ENCODE results near the gene CFAP251. TPM values are rescaled to one million over a fixed set of nuclear protein-coding genes. Genes with fewer than 3 reads are reported as not detected.
"Not testable (repeated sequence)": the region's sequence is repeated elsewhere in the genome, so short reads cannot be mapped to it uniquely, and the experiment has no call there.

CFAP251 gene
- total RNA-seq, 1 experiment from 2014 or later: 0.81 TPM

DNA sequence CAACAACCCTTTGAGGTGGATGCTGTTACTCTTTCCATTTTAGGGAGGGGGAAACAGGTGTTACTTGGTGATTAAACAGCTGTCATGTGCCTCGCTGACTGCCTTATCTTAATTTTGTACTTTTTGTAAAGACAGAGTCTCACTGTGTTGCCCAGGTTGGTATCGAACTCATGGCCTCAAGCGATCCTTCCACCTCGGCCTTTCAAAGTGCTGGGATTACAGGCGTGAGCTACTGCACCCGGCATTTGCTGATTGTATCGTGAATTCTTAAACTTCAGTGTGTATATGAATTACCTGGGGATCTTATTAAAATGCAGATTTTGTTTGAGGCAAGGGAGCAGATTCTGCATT is 29.1 kb upstream of the CFAP251 start:
- Histone ChIP-seq H3K9me3 (ENCODE audit: control insufficient read depth, low read depth, low read length) (no peaks in the 10 kb centered on the region), H2BK12ac (ENCODE audit: insufficient read length, low read depth, low read length) (no peak overlapping the region), H4K20me1 (ENCODE audit: control insufficient read depth, insufficient read depth, insufficient read length) (no peaks in the 10 kb centered on the region), H3K4me2 (ENCODE audit: insufficient read depth, insufficient read length, low read length) (peak overlapping the region; percentile 80), H3K56ac (ENCODE audit: insufficient read length, low read depth, low read length) (no peak overlapping the region), H3K79me1 (ENCODE audit: insufficient read depth, low read depth, low read length, poor library complexity, severe bottlenecking) (no peaks in the 10 kb centered on the region), H3K4ac (ENCODE audit: low read depth, low read length) (no peak overlapping the region), H3K27ac (ENCODE audit: insufficient read length, low read depth, low read length) (no peak overlapping the region), H3K9ac (ENCODE audit: extremely low read depth, insufficient read length, low read length) (no peak overlapping the region), H4K5ac (ENCODE audit: insufficient read length, low read depth, low read length) (no peak overlapping the region), H3K23me2 (ENCODE audit: insufficient read length, low read depth, low read length, poor library complexity, severe bottlenecking) (peaks cover 3% of the 10 kb centered on the region), H2BK20ac (ENCODE audit: low read depth, low read length, poor library complexity, severe bottlenecking) (no peak overlapping the region), H3K27me3 (ENCODE audit: insufficient read depth, low read length) (no peaks in the 10 kb centered on the region; the same call in 1 of the 2 replicates), H3T11ph (ENCODE audit: low read length) (no peak overlapping the region), H2BK5ac (ENCODE audit: insufficient read length, low read length) (no peak overlapping the region), H2BK15ac (ENCODE audit: low read depth, low read length) (no peak overlapping the region), H2AK5ac (ENCODE audit: insufficient read length, low read length) (no peak overlapping the region), H2AFZ (ENCODE audit: low read length) (no peak overlapping the region), H2BK120ac (ENCODE audit: low read depth, low read length, poor library complexity, severe bottlenecking) (no peak overlapping the region), H3K79me2 (ENCODE audit: insufficient read depth, low read length) (no peaks in the 10 kb centered on the region), H3K23ac (ENCODE audit: insufficient read length, low read depth, low read length) (no peak overlapping the region), H4K91ac (ENCODE audit: insufficient read length, low read depth, low read length) (no peak overlapping the region), H4K8ac (replicated peaks; ENCODE audit: insufficient read length, low read depth, low read length) (no peak overlapping the region), H3K18ac (ENCODE audit: insufficient read length, low read depth, low read length) (no peak overlapping the region), H3K14ac (ENCODE audit: insufficient read depth, low read length) (no peak overlapping the region), H3K4me1 (ENCODE audit: insufficient read depth, low read length) (no peaks in the 10 kb centered on the region)
- no peaks in the 10 kb centered on the region; a peak in 1 of 5 replicates for H3K9me3 Mint-ChIP-seq
- H3K36me3 Mint-ChIP-seq (ENCODE audit: insufficient read depth in 1 of 3, low read depth in 3 of 3): peaks cover 2 to 18% (median 10%) of the 10 kb centered on the region in 3 experiments; a peak in 5 of 7 replicates
- no peak for DNase-seq
- H3K27me3 Mint-ChIP-seq (ENCODE audit: low read depth): peaks cover 35% of the 10 kb centered on the region
- peaks cover 16 to 17% of the 10 kb centered on the region in 2 experiments for H3K4me1 Mint-ChIP-seq
- H3K27ac Mint-ChIP-seq: peak overlapping the region in 2 of 3 experiments; percentile 99 to 100; a peak in 4 of 7 replicates
- peak overlapping the region; percentile 92 to 96 for H3K4me3 Mint-ChIP-seq
- no CpG with 5 or more reads among the region's 7 CpGs for WGBS (ENCODE audit: extremely low coverage, insufficient read length, low lambda C conversion rate)
- TF ChIP-seq, protein P1, sequence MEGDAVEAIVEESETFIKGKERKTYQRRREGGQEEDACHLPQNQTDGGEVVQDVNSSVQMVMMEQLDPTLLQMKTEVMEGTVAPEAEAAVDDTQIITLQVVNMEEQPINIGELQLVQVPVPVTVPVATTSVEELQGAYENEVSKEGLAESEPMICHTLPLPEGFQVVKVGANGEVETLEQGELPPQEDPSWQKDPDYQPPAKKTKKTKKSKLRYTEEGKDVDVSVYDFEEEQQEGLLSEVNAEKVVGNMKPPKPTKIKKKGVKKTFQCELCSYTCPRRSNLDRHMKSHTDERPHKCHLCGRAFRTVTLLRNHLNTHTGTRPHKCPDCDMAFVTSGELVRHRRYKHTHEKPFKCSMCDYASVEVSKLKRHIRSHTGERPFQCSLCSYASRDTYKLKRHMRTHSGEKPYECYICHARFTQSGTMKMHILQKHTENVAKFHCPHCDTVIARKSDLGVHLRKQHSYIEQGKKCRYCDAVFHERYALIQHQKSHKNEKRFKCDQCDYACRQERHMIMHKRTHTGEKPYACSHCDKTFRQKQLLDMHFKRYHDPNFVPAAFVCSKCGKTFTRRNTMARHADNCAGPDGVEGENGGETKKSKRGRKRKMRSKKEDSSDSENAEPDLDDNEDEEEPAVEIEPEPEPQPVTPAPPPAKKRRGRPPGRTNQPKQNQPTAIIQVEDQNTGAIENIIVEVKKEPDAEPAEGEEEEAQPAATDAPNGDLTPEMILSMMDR (conservative IDR thresholded peaks at IDR 0.05): no peak

DNA sequence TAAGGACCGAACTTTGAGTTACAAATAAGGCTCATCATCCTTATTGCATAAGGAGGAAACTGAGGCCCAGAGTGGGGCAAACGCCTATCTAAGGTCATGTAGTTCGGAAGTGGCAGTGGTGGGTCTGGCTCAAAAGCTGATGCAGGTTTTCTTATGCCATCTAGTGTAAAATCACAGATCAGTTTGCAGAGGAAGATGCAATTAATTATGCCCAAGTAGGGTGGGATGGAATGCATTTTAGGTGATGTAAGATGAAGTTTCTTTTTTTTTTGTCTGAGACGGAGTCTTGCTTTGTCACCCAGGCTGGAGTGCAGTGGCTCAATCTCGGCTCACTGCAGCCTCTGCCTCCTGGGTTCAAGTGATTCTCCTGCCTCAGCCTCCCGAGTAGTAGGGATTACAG is 28.7 kb upstream of the CFAP251 start:
- not testable (repeated sequence) for H3K9me3 Mint-ChIP-seq; H2BK12ac ChIP-seq (ENCODE audit: insufficient read length, low read depth, low read length); H3K14ac ChIP-seq (ENCODE audit: insufficient read depth, low read length); H4K20me1 ChIP-seq (ENCODE audit: control insufficient read depth, insufficient read depth, insufficient read length); H4K91ac ChIP-seq (ENCODE audit: insufficient read length, low read depth, low read length); H3K9ac ChIP-seq (ENCODE audit: extremely low read depth, insufficient read length, low read length); H3T11ph ChIP-seq (ENCODE audit: low read length); H2AFZ ChIP-seq (ENCODE audit: low read length); H3K23ac ChIP-seq (ENCODE audit: insufficient read length, low read depth, low read length); H2BK15ac ChIP-seq (ENCODE audit: low read depth, low read length); H3K27me3 ChIP-seq (ENCODE audit: insufficient read depth, low read length); H3K27ac ChIP-seq (ENCODE audit: insufficient read length, low read depth, low read length); H4K8ac ChIP-seq (replicated peaks; ENCODE audit: insufficient read length, low read depth, low read length); H4K5ac ChIP-seq (ENCODE audit: insufficient read length, low read depth, low read length); H3K4me1 ChIP-seq (ENCODE audit: insufficient read depth, low read length); H3K79me2 ChIP-seq (ENCODE audit: insufficient read depth, low read length); H3K79me1 ChIP-seq (ENCODE audit: insufficient read depth, low read depth, low read length, poor library complexity, severe bottlenecking); H3K18ac ChIP-seq (ENCODE audit: insufficient read length, low read depth, low read length); H3K23me2 ChIP-seq (ENCODE audit: insufficient read length, low read depth, low read length, poor library complexity, severe bottlenecking); H3K9me3 ChIP-seq (ENCODE audit: control insufficient read depth, low read depth, low read length); H2BK20ac ChIP-seq (ENCODE audit: low read depth, low read length, poor library complexity, severe bottlenecking); H3K56ac ChIP-seq (ENCODE audit: insufficient read length, low read depth, low read length); H3K27ac Mint-ChIP-seq; H2BK5ac ChIP-seq (ENCODE audit: insufficient read length, low read length); H2BK120ac ChIP-seq (ENCODE audit: low read depth, low read length, poor library complexity, severe bottlenecking); H3K4ac ChIP-seq (ENCODE audit: low read depth, low read length); H2AK5ac ChIP-seq (ENCODE audit: insufficient read length, low read length); DNase-seq
- H3K36me3 Mint-ChIP-seq (ENCODE audit: insufficient read depth in 1 of 3, low read depth in 3 of 3): peaks cover 2 to 18% (median 10%) of the 10 kb centered on the region in 3 experiments; a peak in 5 of 7 replicates
- WGBS (ENCODE audit: extremely low coverage, insufficient read length, low lambda C conversion rate): no CpG with 5 or more reads among the region's 6 CpGs
- peaks cover 35% of the 10 kb centered on the region for H3K27me3 Mint-ChIP-seq (ENCODE audit: low read depth)
- peak overlapping the region; percentile 92 to 96 for H3K4me3 Mint-ChIP-seq
- H3K4me2 ChIP-seq (ENCODE audit: insufficient read depth, insufficient read length, low read length): peak overlapping the region; percentile 80
- peaks cover 19 to 21% of the 10 kb centered on the region in 2 experiments for H3K4me1 Mint-ChIP-seq

Measured in H9 (cell line).